GM21447 (cell line): ENCODE measurements around the gene APOC3.

ENCODE experiments used
- ATAC-seq: cut with Tn5 transposase; IDR thresholded peaks from one replicate; pipeline ENCODE4 v1.9.1; 2021; ENCODE audit not compliant: unreplicated experiment

The APOC3 gene

GRCh38 chr11:116843661-116844060, 14.0 kb downstream of the APOC3 start:
- ATAC-seq, result no peak

- no peak for ATAC-seq
Observed at GRCh38 chr11:116844722-116845121, 15.0 kb downstream of the APOC3 start.

- ATAC-seq, result no peak
Observed at GRCh38 chr11:116847612-116848011, 17.9 kb downstream of the APOC3 start.

GRCh38 chr11:116849060-116849459, 19.4 kb downstream of the APOC3 start:
- no peak for ATAC-seq

GRCh38 chr11:116849486-116849885, 19.8 kb downstream of the APOC3 start:
- no peak for ATAC-seq

- no peak for ATAC-seq
Observed at GRCh38 chr11:116851626-116852025, 21.9 kb downstream of the APOC3 start.

- peak; percentile 43 for ATAC-seq
Observed at GRCh38 chr11:116852261-116853031, 22.7 kb downstream of the APOC3 start.

GRCh38 chr11:116853461-116854073, 23.9 kb downstream of the APOC3 start:
- ATAC-seq, result peak; percentile 93

GRCh38 chr11:116855413-116855812, 25.7 kb downstream of the APOC3 start:
- no peak for ATAC-seq

GRCh38 chr11:116856423-116856822, 26.7 kb downstream of the APOC3 start:
- ATAC-seq, result no peak

- no peak for ATAC-seq
Observed at GRCh38 chr11:116857316-116857715, 27.6 kb downstream of the APOC3 start.

GRCh38 chr11:116857936-116858335, 28.2 kb downstream of the APOC3 start:
- no peak for ATAC-seq

- no peak for ATAC-seq
Observed at GRCh38 chr11:116859175-116859574, 29.5 kb downstream of the APOC3 start.

- ATAC-seq, result no peak
Observed at GRCh38 chr11:116860303-116860702, 30.6 kb downstream of the APOC3 start.

- no peak for ATAC-seq
Observed at GRCh38 chr11:116861539-116861938, 31.8 kb downstream of the APOC3 start.

GRCh38 chr11:116862185-116862584, 32.5 kb downstream of the APOC3 start:
- ATAC-seq, result no peak

GRCh38 chr11:116862951-116863350, 33.2 kb downstream of the APOC3 start:
- no peak for ATAC-seq

GRCh38 chr11:116864531-116864930, 34.8 kb downstream of the APOC3 start:
- ATAC-seq, result no peak

GRCh38 chr11:116865696-116866095, 36.0 kb downstream of the APOC3 start:
- ATAC-seq, result no peak

- no peak for ATAC-seq
Observed at GRCh38 chr11:116866804-116867455, 37.2 kb downstream of the APOC3 start.

- ATAC-seq, result no peak
Observed at GRCh38 chr11:116867619-116868018, 37.9 kb downstream of the APOC3 start.

- ATAC-seq, result no peak
Observed at GRCh38 chr11:116868066-116868465, 38.4 kb downstream of the APOC3 start.
